ENCODE data around the gene ZNF490.

- TF ChIP-seq CTCF (IDR thresholded peaks at IDR 0.05; ENCODE audit: poor library complexity), result no peak
- no peak for TF ChIP-seq EZH2 (IDR thresholded peaks at IDR 0.05; ENCODE audit: borderline replicate concordance)
Measured at GRCh38 chr19:12617646-12618045, 7.0 kb upstream of the ZNF490 start.

Measured in hepatocyte (in vitro differentiated cells).